GM19372 (cell line): ENCODE measurements around the gene WFDC10B.
"Not testable (repeated sequence)": the region's sequence is repeated elsewhere in the genome, so short reads cannot be mapped to it uniquely, and the experiment has no call there.

Experiments used
- ATAC-seq: cut with Tn5 transposase; IDR thresholded peaks from one replicate; pipeline ENCODE4 v1.9.1; 2021; ENCODE audit warnings: mild to moderate bottlenecking, low read depth, moderate library complexity; ENCODE audit not compliant: unreplicated experiment

WFDC10B gene

DNA sequence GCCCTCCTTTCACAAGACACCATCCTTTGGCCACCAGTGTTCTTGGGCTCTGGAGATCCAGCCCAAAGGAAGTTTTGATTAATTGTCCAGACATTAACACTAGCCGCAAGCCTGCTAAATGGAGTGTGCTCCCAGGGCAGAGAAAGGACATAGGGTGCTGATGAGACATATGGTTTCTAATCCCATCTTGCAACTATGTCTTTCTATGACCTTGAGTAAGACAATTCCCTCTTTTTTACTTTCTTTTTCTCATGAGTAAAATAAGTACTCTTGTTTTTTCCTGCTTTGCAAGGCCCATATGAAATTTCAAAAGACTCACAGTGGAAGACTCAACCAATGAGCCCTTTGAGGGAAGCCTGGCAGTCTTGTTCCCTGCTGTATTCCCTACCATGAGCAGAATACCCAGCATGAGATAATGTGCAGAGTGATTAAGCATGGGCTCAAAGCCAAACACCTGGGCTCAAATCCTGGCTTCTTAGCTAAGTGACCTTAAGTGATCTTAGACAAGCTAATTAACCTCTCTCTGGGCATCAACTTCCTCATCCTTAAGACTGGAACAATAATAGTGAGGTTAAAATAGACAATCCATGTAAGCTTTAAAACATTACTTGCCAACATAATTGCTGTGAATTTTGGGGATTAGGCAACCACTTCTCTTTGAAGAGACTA, at the start of gene WFDC10B:
Gene WFDC10B (minus strand): TSS at position 51 of the 669 bp plus-strand sequence. CDS start 19,027 bp downstream, outside the sequence.
- no peak for ATAC-seq

GRCh38 chr20:45752746-45753145, 47.9 kb upstream of the WFDC10B start:
- ATAC-seq: no peak

DNA sequence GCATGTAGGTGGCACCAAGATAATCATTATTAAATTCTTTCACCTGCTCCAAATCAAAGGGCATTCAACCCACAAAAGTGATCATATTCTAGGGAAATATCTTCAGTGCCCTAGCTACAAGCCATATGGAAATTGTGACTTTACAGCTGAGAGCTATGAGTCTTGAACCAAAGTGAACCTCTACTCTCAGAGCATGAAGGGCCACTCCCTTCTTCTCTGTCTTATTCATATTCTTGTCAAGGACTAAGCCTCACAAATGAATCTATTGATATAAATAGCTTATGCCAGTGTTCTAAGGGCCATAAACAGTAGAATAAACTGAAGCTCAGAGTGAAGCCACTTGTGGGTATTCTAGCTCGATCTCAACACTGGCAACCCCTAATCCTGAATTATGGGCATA, 46.9 kb upstream of the WFDC10B start:
- no peak for ATAC-seq

GRCh38 chr20:45745015-45745414, 40.2 kb upstream of the WFDC10B start:
- ATAC-seq: no peak

GRCh38 chr20:45742596-45742995, 37.8 kb upstream of the WFDC10B start:
- ATAC-seq: no peak

- no peak for ATAC-seq
Observed at GRCh38 chr20:45735988-45736387, 31.2 kb upstream of the WFDC10B start.

DNA sequence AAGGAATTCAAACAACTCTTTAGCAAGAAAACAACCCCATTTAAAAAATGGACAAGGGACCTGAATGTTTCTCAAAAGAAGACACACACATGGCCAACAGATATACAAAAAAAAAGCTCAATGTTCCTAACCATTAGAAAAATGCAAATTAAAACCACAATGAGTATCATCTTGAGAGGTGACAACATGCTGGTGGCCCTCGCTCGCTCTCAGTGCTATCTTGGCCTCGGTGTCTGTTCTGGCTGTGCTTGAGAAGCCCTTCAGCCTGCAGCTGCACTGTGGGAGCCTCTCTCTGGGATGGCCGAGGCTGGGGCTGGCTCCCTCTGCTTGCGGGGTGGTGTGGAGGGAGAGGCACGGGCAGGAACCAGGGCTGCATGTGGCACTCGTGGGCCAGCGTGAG, 30.7 kb upstream of the WFDC10B start:
- no peak for ATAC-seq

DNA sequence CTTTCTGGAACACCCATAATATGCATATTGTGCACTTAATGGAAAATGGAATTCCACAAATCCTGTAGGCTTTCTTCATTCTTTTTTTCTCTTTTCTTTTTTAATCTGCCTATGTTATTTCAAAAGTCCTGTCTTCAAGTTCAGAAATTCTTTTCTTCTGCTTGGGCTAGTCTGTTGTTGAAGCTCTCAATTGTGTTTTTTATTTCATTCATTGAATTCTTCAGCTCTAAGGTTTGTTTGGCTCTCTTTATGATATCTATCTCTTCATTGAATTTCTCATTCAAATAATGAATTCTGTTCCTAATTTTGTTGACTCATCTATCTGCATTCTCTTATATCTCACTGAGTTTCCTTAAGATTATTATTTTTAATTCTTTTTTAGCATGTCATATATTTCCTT, 27.4 kb upstream of the WFDC10B start:
- ATAC-seq: no peak

GRCh38 chr20:45727044-45727443, 22.2 kb upstream of the WFDC10B start:
- ATAC-seq: no peak

- no peak for ATAC-seq
Observed at GRCh38 chr20:45725134-45725533, 20.3 kb upstream of the WFDC10B start.

DNA sequence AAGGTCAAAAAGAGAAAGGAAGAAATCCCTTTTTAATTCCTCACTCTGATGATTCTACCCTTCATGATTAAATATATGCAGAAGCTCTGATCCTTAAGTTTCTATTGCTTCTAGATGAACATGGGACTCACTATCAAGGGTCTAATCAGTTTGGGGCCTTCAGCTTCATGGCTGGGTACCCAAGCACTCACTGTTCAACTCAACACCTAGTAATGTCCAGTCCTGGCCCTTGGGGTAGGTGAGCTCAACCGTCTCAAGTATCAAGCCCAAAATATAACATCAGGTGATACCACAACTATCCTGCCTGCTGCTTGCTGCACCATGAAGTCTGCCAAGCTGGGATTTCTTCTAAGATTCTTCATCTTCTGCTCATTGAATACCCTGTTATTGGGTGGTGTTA, 17.2 kb upstream of the WFDC10B start, which contains the start of gene SPINT4:
Gene SPINT4 (plus strand): TSS at position 301 of the 400 bp plus-strand sequence. CDS start 21 bp downstream, at position 322.
- no peak for ATAC-seq

DNA sequence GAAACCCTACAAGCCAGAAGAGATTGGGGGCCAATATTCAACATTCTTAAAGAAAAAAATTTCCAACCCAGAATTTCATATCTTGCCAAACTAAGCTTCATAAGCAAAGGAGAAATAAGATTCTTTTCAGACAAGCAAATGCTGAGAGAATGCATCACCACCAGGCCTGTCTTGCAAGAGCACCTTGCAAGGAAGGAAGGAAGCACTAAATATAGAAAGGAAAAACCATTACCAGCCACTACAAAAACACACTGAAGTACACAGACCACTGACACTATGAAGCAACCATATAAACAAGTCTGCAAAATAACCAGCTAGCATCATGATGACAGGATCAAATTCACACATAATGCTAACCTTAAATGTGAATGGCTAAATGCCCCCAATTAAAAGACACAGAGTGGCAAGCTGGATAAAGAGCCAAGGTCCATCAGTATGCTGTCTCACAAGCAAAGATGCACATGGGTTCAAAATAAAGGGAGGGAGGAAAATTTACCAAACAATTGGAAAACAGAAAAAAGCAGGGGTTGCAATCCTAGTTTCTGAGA, 11.4 kb upstream of the WFDC10B start:
- ATAC-seq: not testable (repeated sequence)

DNA sequence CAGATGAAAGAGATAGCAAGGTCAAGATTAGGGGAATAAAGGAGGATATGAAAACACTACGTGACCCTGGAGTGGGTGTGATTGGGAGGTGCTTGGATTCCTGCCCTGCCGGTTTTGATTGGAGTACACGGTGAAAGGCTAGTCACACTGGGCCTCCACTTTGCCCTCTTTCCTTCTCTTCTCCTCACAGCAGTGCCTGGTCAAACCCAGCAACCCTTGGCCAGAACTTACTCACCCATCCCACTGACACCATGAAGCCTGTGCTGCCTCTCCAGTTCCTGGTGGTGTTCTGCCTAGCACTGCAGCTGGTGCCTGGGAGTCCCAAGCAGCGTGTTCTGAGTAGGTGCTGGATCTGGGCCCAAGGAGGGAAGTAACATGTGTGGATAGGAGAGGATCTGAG, 2.9 kb downstream of the WFDC10B start, which contains the start of gene WFDC13:
Gene WFDC13 (plus strand): TSS at position 166 of the 400 bp plus-strand sequence. CDS start 86 bp downstream, at position 252.
- no peak for ATAC-seq

GRCh38 chr20:45701104-45701503, 3.7 kb downstream of the WFDC10B start:
- ATAC-seq: no peak

- no peak for ATAC-seq
Observed at GRCh38 chr20:45695496-45695895, 9.3 kb downstream of the WFDC10B start.

DNA sequence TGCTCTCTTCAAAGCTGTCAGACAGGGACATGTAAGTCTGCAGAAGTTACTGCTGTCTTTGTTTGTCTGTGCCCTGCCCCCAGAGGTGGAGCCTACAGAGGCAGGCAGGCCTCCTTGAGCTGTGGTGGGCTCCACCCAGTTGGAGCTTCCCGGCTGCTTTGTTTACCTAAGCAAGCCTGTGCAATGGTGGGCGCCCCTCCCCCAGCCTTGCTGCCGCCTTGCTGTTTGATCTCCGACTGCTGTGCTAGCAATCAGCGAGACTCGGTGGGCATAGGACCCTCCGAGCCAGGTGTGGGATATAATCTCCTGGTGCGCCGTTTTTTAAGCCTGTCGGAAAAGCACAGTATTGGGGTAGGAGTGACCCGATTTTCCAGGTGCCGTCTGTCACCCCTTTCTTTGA, 11.5 kb downstream of the WFDC10B start:
- not testable (repeated sequence) for ATAC-seq

GRCh38 chr20:45685896-45686295, 18.9 kb downstream of the WFDC10B start:
- ATAC-seq: no peak

- ATAC-seq: no peak
Observed at GRCh38 chr20:45679650-45680049, 25.2 kb downstream of the WFDC10B start.

GRCh38 chr20:45672765-45673164, 32.1 kb downstream of the WFDC10B start:
- no peak for ATAC-seq

- ATAC-seq: no peak
Observed at GRCh38 chr20:45670139-45670538, 34.7 kb downstream of the WFDC10B start, which contains the start of gene WFDC11. Gene WFDC11, minus strand, starts transcription at chr20:45670239. Its CDS starts 19,639 bp downstream, at chr20:45650600.

- ATAC-seq: not testable (repeated sequence)
Observed at GRCh38 chr20:45657038-45657437, 47.8 kb downstream of the WFDC10B start.

GRCh38 chr20:45651726-45652125, 53.1 kb downstream of the WFDC10B start:
- ATAC-seq: not testable (repeated sequence)
